Endothelial cell of hepatic sinusoid (primary cell): ENCODE measurements around the gene LPAR3.

Experiments used
- in situ Hi-C: cut with HindIII; loops from 2 replicates; pipeline ENCODE4 v1.10.0; 2017; ENCODE audit warnings: low sequenced_read_pairs

The LPAR3 gene

GRCh38 chr1:84859866-84860265 lies 33.1 kb downstream of the LPAR3 start:
- in situ Hi-C loops = no loop called here

GRCh38 chr1:84857906-84858305 lies 35.1 kb downstream of the LPAR3 start:
- in situ Hi-C loops = no loop called here

DNA sequence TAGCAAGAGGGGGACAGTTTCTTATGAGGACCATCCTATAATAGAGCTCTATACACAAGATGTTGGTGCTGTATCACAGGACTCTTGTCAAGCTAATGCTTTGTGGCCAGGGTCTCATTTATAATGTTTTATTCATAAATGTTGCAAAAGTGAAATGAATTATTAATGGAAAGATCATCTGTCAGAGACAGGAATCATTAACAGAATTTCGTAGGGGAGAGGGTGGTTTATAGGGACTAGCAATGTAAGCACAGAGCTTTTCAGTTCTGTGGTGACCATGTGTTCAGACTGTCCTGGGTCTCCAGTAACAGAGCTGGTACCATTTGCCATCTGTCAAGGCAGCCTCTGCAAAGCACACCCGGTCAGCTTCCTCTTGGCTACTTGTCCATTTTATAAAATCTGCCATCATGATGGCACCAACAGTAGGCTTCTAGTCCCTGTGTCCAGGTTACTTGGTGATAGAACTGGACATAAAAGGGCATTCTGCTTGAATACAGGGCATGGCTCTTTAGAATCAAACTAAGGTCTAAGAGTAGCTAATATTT lies 36.2 kb downstream of the LPAR3 start:
- in situ Hi-C loops = no loop called here

DNA sequence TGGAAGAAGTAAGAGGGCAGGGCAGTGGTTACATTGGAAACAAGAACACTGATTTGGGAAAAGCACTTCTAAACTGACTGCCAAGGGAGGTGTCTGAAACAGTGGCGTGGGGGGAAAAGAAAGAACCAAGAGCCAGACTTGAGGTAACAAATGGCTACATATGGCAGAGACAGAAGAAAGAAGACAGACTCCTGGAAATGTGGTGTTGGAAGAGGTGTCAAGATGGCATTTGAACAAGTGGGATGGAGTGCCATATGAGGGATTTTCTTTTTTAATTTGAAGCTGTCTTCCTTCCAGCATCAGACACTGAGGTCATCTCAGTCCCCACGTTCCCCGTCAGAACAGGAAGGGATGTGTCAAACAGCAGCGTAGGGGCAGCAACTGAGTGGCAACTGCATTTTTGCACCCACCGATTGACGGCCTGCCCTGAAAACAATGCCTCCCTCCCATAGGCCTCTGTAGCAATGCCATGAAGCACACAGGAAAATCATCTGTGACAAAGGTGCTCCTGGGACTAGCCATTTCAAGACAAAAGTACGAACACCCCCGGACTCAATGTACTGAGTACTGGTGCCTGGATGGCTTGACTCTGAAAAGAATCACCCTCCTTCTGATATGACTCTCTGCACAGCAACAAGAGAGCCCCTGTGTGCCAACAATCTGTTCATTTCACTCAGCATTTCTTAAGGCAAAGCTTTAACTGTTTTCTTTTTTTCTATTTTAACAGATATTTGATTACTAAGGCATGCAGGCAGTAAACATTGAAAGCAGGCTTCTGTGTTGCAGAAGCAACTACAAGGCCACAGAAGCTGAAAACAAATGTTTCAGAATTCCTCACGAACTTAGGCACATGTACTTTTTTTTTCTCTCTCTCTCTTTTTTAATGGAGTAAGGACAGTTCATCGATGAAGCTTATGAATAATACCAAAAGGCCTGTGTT lies 37.0 kb downstream of the LPAR3 start:
- in situ Hi-C loops = no loop called here

GRCh38 chr1:84855168-84855567 lies 37.8 kb downstream of the LPAR3 start:
- in situ Hi-C loops = no loop called here

DNA sequence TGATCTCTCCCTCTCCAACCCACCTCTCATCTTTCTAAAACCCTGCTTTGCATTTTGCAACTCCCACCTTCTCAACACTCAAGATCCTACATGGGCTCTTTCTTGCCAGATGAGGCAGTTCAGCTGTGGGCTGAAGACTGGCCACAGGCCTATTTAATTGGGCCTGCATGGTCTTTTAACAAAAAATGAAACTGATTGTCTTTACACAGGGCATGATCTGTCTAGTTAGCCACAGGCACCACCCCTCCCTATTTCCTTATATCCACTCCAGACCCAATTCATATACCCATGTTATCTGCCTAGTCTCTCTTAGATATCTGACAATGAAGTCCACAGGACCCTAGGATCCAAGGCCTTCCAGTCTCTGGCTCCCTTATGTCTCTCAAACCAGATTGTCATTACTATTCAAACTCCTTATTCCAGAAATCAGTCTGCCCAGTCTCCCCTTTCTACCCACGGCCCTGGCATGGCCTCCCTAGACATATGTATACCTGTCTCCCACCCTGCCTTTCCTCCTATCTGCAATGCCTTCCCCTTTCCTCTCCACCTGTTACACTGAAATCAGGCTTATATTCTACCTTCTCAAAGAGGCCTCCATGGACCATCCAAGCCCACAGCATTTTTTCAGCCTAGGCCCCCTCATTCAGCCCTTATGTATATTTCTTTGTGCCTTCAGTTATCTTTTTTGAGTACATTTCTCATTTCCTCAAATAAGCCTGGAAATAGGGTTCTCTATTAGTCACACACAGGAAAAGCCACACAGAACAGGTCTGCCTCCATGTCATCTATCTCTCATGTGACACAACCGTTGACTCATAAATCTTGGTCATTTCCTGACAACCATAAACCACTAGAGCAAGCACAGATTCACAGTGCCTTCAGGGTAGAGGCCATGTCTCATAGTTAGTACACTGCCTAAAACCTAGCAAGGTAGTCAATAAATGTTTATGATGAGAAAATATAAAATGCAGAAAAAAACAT lies 39.0 kb downstream of the LPAR3 start:
- in situ Hi-C loops = no loop called here

DNA sequence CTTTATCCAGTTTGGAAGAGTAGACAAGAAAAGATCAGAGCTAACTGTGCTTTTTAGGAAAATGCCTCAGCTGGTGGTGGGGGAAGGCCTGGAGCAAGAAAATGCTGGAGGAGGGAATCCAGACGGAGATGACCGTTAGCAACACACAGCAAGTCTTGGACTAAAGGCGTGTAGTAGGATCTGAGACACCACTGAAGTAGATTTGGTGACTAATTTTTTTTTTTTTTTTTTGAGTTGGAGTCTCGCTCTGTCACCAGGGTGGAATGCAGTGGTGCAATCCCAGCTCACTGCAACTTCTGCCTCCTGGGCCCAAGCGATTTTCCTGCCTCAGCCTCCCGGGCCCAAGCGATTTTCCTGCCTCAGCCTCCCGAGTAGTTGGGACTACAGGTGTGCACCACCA lies 41.2 kb downstream of the LPAR3 start:
- in situ Hi-C loops = no loop called here

- in situ Hi-C loops = no loop called here
Measured at GRCh38 chr1:84849357-84849975, 43.5 kb downstream of the LPAR3 start.

DNA sequence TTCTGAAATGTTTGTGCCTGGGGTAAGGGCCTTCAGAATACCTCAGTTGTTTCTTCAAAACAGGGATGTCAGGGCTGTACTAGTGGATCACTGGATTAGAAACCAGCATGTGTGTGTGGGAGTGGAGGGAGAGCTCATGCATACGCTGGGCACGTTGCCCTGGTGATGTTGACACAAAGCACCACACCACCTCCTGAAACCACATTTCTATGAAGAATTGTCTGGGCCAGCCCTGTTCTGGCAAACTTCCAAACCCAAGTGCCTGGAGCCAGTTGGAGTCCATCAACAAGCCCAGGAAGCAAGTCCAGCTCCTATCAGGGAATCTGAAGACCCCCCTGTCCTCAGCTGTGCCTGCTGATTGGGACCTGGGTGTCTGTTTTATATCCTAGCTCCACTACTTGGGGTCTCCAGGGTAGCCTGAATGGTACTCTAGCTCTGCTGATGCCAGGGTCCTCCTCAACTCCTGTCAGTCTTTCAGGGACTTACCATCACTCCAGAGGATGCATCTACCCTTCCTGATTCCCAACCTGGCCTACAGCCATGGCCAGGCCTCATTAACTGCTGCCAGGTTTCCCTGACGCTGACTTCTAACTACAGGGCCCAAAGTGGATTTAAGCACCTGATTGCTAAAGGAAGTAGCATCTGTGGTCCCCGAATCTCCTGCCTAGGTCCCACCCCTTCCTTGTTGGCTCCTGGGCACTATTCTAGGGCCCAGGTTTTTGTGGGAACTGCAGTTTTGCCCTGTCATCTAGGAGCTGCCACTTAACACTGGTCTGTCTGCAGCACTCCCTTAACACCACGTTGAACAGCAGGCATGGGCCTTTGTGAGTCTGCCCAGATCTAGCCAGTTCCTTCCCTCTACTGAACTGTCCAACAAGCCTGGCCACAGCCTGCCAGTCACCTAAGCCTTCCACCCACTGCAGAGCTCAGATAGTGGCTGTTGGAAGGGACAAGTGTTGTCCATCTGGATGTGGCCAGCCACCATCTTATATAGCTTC lies 45.5 kb downstream of the LPAR3 start:
- in situ Hi-C loops = no loop called here

DNA sequence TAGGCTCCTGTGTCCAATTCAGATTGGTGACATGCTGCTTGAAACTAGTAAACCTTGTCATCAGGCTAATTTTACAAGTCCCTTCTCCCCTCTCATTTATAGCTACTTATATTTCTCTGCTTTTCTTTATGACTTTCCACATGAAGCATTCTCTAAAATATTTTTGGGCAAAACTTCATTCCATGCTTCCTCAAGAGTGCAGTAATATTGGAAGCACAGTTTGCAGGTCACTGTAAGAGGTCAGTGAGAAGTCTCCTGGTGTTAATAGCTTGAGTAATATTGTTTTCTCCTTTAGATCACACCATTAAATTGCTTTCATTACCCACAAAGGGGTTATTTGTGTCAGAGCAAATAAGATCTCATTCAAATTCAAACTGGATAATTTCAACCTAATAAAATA lies 46.6 kb downstream of the LPAR3 start:
- in situ Hi-C loops = no loop called here

- in situ Hi-C loops = no loop called here
Measured at GRCh38 chr1:84845357-84845756, 47.6 kb downstream of the LPAR3 start.

GRCh38 chr1:84844094-84844493 lies 48.9 kb downstream of the LPAR3 start:
- in situ Hi-C loops = no loop called here

GRCh38 chr1:84842748-84843231 lies 50.2 kb downstream of the LPAR3 start:
- in situ Hi-C loops = no loop called here

GRCh38 chr1:84841971-84842370 lies 51.0 kb downstream of the LPAR3 start:
- in situ Hi-C loops = no loop called here

DNA sequence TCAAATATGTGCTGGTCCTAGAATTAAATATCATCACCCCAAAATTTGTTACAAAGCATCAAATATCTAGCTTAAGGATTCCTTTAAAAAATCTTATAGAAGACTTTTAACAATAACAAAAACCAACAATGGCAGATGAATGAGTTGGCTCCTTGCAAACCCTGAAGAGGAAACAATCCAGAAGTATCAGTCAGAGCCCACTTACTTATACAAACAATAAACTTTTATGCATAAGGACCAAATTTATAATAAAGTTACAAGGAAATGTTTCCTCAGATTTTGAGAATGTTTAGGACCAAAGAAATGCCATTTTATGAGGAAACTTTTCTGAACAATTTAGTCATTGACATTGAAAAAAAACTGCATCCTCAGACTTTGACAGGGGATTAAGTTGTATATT lies 52.7 kb downstream of the LPAR3 start:
- in situ Hi-C loops = no loop called here

- in situ Hi-C loops = no loop called here
Measured at GRCh38 chr1:84839544-84839943, 53.5 kb downstream of the LPAR3 start.

- in situ Hi-C loops = no loop called here
Measured at GRCh38 chr1:84836145-84836544, 56.9 kb downstream of the LPAR3 start.

GRCh38 chr1:84835169-84835568 lies 57.8 kb downstream of the LPAR3 start:
- in situ Hi-C loops = no loop called here

- in situ Hi-C loops = no loop called here
Measured at GRCh38 chr1:84834419-84835064, 58.5 kb downstream of the LPAR3 start.
